GM21723 (cell line): ENCODE data around the gene MYO9A.
"Not testable (repeated sequence)": the region's sequence is repeated elsewhere in the genome, so short reads cannot be mapped to it uniquely, and the experiment has no call there.

Source experiments
- ATAC-seq: cut with Tn5 transposase; IDR thresholded peaks from one replicate; pipeline ENCODE4 v1.9.1; 2021; ENCODE audit warnings: mild to moderate bottlenecking, moderate library complexity; ENCODE audit not compliant: unreplicated experiment

The MYO9A gene

GRCh38 chr15:72053297-72053696 is 64.7 kb downstream of the MYO9A start:
- not testable (repeated sequence) for ATAC-seq

- ATAC-seq: no peak
These were observed 67.2 kb downstream of the MYO9A start for GRCh38 chr15:72050700-72051099.

- ATAC-seq: no peak
These were observed 70.9 kb downstream of the MYO9A start for GRCh38 chr15:72047020-72047419.

GRCh38 chr15:72044956-72045355 is 73.0 kb downstream of the MYO9A start:
- no peak for ATAC-seq

- ATAC-seq: no peak
These were observed 75.1 kb downstream of the MYO9A start for GRCh38 chr15:72042865-72043264.

- ATAC-seq: no peak
These were observed 75.9 kb downstream of the MYO9A start for GRCh38 chr15:72042054-72042453.

- no peak for ATAC-seq
These were observed 80.6 kb downstream of the MYO9A start for GRCh38 chr15:72037321-72037720.

GRCh38 chr15:72034859-72035650 is 82.9 kb downstream of the MYO9A start:
- ATAC-seq: no peak

- no peak for ATAC-seq
These were observed 83.6 kb downstream of the MYO9A start for GRCh38 chr15:72034351-72034750.

- no peak for ATAC-seq
These were observed 84.2 kb downstream of the MYO9A start for GRCh38 chr15:72033711-72034110.

- no peak for ATAC-seq
These were observed 84.7 kb downstream of the MYO9A start for GRCh38 chr15:72033285-72033684.

GRCh38 chr15:72021604-72022003 is 96.3 kb downstream of the MYO9A start:
- ATAC-seq: no peak

- ATAC-seq: no peak
These were observed 97.2 kb downstream of the MYO9A start for GRCh38 chr15:72020799-72021198.

- ATAC-seq: not testable (repeated sequence)
These were observed 103.4 kb downstream of the MYO9A start for GRCh38 chr15:72014555-72014954.

GRCh38 chr15:72013703-72014102 is 104.2 kb downstream of the MYO9A start:
- ATAC-seq: no peak

GRCh38 chr15:72011302-72011942 is 106.5 kb downstream of the MYO9A start:
- ATAC-seq: no peak

- no peak for ATAC-seq
These were observed 108.7 kb downstream of the MYO9A start for GRCh38 chr15:72009222-72009621.

GRCh38 chr15:72006382-72006781 is 111.6 kb downstream of the MYO9A start:
- ATAC-seq: no peak

GRCh38 chr15:72005483-72005882 is 112.5 kb downstream of the MYO9A start:
- no peak for ATAC-seq

- no peak for ATAC-seq
These were observed 118.1 kb downstream of the MYO9A start for GRCh38 chr15:71999807-72000206.

- not testable (repeated sequence) for ATAC-seq
These were observed 119.2 kb downstream of the MYO9A start for GRCh38 chr15:71998717-71999116.

- no peak for ATAC-seq
These were observed 120.3 kb downstream of the MYO9A start for GRCh38 chr15:71997691-71998090.

- ATAC-seq: no peak
These were observed 142.2 kb downstream of the MYO9A start for GRCh38 chr15:71975816-71976150.
